ENCODE data around the gene ATP8A2. TPM values are rescaled to one million over a fixed set of nuclear protein-coding genes. Genes with fewer than 3 reads are reported as not detected.
"Not testable (repeated sequence)": the region's sequence is repeated elsewhere in the genome, so short reads cannot be mapped to it uniquely, and the experiment has no call there.

Gene ATP8A2
- total RNA-seq, 1 donor from 2014 or later = 1.9 TPM

DNA sequence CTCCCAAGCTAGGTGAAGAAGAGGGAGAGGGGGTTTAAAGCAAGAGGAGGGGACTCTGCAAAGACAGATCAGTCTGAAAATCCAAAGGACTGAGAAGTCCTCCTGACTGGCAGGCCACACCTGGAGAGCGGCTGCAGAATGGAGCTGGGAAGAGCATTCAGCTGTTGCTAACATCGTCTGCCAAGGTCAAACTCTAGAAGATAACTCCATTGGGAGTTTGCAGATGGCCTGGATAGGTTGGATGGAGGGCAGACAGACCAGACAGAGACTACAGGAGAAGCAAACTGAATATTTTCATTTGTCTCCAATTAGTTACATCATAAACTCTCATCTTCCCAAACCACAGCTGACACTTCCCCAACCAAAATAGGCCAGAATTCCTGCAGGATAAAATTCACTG lies 699.9 kb downstream of the ATP8A2 start:
- Mint-ChIP-seq H3K9me3 (ENCODE audit: low read depth) (no peaks in the 10 kb centered on the region), H3K4me1 (ENCODE audit: low read depth) (peaks cover 17% of the 10 kb centered on the region), H3K27me3 (ENCODE audit: low read depth) (no peaks in the 10 kb centered on the region), H3K36me3 (ENCODE audit: low read depth) (no peaks in the 10 kb centered on the region), H3K27ac (ENCODE audit: unreplicated experiment) (no peak overlapping the region), H3K4me3 (ENCODE audit: unreplicated experiment) (no peak overlapping the region)
- DNase-seq (ENCODE audit: low spot score) = no peak
- TF ChIP-seq, protein P1, sequence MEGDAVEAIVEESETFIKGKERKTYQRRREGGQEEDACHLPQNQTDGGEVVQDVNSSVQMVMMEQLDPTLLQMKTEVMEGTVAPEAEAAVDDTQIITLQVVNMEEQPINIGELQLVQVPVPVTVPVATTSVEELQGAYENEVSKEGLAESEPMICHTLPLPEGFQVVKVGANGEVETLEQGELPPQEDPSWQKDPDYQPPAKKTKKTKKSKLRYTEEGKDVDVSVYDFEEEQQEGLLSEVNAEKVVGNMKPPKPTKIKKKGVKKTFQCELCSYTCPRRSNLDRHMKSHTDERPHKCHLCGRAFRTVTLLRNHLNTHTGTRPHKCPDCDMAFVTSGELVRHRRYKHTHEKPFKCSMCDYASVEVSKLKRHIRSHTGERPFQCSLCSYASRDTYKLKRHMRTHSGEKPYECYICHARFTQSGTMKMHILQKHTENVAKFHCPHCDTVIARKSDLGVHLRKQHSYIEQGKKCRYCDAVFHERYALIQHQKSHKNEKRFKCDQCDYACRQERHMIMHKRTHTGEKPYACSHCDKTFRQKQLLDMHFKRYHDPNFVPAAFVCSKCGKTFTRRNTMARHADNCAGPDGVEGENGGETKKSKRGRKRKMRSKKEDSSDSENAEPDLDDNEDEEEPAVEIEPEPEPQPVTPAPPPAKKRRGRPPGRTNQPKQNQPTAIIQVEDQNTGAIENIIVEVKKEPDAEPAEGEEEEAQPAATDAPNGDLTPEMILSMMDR (IDR thresholded peaks at IDR 0.05) = no peak

DNA sequence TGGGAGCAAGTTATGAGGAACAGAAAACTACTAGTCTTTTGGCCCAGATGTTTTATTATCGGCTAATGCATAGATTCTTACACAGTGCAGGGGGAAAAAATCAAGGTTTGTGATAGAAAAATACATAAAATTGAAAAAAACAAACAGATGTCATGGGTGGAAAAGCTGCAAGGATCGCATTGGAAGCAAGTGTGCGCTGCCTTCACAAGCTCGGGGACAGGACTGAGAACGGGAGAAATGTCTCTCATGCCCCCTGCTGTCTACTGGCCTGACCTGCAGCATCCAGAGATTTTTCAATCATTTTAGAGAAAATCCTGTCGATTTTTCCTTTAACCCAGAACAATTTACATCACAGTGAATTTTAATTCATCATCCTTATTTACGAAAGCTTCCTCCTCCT lies 700.6 kb downstream of the ATP8A2 start:
- not testable (repeated sequence) for DNase-seq (ENCODE audit: low spot score); H3K4me3 Mint-ChIP-seq (ENCODE audit: unreplicated experiment)

DNA sequence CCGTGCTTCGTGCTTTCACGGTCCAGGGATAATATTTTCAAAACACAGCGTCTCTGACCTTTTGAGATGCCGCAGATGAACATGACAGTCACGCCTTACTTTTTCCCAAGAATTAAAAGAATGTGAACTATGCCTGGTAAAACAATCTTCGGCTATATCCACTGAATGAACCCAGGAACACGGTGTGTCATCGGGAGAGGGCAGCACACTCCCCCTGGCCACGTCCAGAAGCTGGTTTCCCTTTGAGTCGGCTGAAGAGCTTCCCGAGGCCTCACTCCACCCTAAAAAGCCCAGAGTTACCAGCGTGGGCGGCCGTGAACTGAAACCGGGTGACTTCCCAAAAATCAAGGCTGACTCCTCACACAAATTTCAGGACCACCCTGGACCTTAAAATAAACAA lies 702.9 kb downstream of the ATP8A2 start:
- H3K4me3 Mint-ChIP-seq (ENCODE audit: unreplicated experiment) = peak overlapping the region; percentile 45
- no peak for DNase-seq (ENCODE audit: low spot score)
- H3K9me3 Mint-ChIP-seq (ENCODE audit: low read depth) = no peaks in the 10 kb centered on the region
- H3K36me3 Mint-ChIP-seq (ENCODE audit: low read depth) = no peaks in the 10 kb centered on the region
- peak overlapping the region; percentile 73 for H3K27ac Mint-ChIP-seq (ENCODE audit: unreplicated experiment)
- H3K27me3 Mint-ChIP-seq (ENCODE audit: low read depth) = no peaks in the 10 kb centered on the region
- TF ChIP-seq, protein P1 (IDR thresholded peaks at IDR 0.05) = peak; percentile 62
- H3K4me1 Mint-ChIP-seq (ENCODE audit: low read depth) = peaks cover 17% of the 10 kb centered on the region

More for the DNA sequence above, 700.6 kb downstream of the ATP8A2 start:
- peaks cover 17% of the 10 kb centered on the region for H3K4me1 Mint-ChIP-seq (ENCODE audit: low read depth)
- TF ChIP-seq, protein P1 (IDR thresholded peaks at IDR 0.05) = peak; percentile 57
- H3K27me3 Mint-ChIP-seq (ENCODE audit: low read depth); H3K36me3 Mint-ChIP-seq (ENCODE audit: low read depth); H3K9me3 Mint-ChIP-seq (ENCODE audit: low read depth); H3K27ac Mint-ChIP-seq (ENCODE audit: unreplicated experiment): not testable (repeated sequence)

Other genes with a start within 250 kb of the ATP8A2 start
- not detected in 3 replicates for gene AMER2, start 199.7 kb upstream of the ATP8A2 start, total RNA-seq
- gene MTMR6, start 84.5 kb upstream of the ATP8A2 start, total RNA-seq = 19.8 to 20.8 TPM (median 20.7 TPM) in 3 replicates
- 37.7 to 38.4 TPM (median 38.0 TPM) in 3 replicates for gene NUP58, start 70.3 kb upstream of the ATP8A2 start, total RNA-seq

All from chondrocyte (in vitro differentiated cells).